GM21529 (cell line): ENCODE measurements around the gene LGALS3BP.
"Not testable (repeated sequence)": the region's sequence is repeated elsewhere in the genome, so short reads cannot be mapped to it uniquely, and the experiment has no call there.

Experiments
- ATAC-seq: cut with Tn5 transposase; IDR thresholded peaks from one replicate; pipeline ENCODE4 v1.9.1; 2021; ENCODE audit not compliant: unreplicated experiment

LGALS3BP gene, protein sequence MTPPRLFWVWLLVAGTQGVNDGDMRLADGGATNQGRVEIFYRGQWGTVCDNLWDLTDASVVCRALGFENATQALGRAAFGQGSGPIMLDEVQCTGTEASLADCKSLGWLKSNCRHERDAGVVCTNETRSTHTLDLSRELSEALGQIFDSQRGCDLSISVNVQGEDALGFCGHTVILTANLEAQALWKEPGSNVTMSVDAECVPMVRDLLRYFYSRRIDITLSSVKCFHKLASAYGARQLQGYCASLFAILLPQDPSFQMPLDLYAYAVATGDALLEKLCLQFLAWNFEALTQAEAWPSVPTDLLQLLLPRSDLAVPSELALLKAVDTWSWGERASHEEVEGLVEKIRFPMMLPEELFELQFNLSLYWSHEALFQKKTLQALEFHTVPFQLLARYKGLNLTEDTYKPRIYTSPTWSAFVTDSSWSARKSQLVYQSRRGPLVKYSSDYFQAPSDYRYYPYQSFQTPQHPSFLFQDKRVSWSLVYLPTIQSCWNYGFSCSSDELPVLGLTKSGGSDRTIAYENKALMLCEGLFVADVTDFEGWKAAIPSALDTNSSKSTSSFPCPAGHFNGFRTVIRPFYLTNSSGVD

DNA sequence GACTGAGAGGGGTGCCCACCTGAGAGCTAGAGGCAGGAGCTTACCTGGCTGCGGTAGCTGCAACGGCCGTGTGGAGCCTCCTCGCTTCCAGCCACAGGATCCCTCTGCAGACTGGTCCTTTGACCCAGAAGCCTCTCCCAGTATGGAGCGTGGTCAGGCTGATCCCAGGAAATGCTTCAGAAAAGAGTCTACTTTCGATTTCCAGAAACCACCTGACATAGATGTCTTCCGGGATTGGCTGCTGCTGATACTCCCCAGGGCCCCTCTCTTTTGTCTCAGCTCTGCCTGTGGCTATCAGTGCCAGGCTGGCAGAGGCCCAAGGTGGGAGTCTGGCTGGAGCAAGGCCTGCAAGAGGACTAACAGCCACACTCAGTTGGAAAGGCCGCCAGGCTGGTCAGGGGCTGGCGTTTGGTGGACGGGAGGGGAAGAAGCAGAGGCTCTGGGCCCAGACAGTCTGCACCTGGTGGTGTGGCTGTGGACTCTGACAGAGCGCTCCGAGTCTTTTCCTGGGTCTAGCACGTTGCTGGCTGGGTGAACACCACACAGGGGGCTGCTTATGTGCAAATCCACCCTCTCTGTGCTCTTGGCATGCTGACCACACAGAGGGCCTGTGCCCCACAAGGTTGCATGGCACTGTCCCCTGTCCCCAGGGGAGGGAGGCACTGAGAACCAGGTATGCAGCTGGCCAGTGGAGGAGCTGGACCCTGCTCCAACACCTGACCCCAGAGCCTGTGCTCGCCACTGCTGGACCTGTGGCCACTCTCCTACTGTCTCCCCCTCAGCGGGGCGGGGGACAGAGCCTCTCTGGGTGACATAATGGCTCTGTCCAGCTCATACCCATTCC is at the start of gene LGALS3BP:
LGALS3BP (minus strand) TSS at position 144 of the 844 bp plus-strand sequence. CDS start 2,732 bp downstream, outside the sequence.
- no peak for ATAC-seq

DNA sequence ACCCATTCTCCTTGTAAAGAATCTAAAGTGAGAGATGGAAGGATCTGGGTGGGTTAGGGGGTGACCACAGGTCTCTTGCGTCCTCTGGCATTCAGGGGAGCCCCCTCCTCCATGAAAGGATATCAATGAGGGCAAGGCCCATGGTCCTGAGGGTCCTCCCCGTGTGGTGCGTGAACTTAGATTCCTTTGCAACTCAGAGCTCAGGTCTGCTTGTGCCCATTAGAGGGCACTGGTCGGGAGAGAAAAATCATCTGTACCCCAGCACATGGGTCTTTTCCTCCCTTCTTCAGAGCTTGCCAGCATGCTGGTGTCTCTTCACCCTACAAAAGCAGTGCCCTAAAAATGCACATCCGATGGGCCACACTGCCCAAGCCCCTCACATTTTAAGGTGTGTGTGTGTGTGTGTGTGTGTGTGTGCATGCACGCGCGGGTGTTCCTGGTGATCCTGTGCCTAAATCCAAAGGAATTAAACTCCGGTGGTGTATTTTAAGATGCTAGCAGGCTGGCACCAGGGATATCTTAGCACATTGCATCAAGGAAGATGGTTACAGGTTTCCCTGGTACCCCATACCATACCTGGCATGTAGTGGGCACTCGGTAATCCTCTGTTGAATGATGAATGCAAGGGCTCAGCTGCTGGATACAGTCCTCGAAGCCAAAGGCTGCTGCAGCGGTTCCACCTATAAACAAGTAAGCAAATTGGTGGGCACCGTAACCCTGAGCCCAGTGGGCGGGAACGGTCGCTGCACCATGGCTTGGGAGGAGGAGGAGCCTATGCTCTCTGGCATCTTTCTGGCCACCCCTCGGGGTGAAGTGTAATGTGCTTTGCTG is 49.0 kb upstream of the LGALS3BP start:
- ATAC-seq: no peak

DNA sequence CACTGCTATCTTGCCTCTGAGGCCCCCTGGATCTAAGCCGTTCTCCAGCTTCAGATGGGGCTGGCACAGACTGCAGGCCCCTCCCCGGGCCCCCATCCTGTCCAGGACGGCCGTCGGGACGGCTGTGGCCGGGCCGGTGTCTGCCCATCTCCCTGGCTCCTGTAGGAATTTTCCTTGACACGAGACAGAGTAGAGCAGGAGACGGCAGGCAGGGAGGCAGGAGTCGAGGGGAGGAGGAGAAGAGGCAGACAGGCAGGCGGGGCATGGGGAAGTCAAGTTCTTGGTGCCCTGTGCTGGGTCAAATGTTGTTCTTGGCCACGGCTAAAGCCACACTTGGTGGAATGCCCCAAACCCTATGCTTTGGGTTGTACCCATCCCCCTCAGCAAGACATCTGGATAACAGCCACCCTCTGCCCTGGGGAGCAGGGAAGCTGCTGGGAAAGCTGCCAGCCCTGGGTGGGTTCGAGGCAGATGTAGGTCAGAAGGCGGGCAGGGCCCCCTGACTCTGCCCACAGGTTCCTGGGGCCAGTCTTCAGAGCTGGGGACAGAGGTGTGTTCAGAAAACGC is 48.3 kb upstream of the LGALS3BP start:
- no peak for ATAC-seq

DNA sequence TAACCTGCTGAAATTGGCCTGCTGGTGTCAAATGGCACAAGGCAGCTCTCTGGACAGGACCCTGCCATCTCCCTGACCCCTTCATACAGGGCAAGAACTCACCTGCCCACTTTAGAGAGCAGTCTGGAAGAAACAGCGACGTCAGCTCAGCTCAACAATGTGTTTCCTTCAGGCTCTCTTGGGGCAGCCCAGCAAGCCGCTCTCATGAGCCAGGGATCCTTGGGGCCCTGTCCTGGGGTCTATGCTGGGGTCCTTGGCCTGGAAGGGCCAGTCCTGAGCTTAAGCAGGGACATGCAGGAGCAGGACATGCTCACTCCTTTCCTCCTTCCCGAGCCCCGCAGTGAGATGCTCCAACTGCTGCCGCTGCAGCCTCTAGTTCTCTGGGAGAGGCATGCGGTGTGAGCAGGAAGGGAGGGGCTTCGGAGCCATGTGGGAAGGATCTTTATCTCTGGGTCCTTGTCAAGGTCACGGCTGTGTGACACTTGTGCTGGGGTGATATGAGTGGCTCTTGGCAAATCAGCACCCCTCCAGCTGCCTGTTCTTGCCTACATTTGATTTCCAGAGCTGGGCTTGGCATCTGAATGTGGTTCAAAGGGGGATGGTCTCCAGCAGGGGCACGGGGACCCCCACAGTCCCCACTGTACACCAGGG is 47.7 kb upstream of the LGALS3BP start:
- ATAC-seq: no peak

DNA sequence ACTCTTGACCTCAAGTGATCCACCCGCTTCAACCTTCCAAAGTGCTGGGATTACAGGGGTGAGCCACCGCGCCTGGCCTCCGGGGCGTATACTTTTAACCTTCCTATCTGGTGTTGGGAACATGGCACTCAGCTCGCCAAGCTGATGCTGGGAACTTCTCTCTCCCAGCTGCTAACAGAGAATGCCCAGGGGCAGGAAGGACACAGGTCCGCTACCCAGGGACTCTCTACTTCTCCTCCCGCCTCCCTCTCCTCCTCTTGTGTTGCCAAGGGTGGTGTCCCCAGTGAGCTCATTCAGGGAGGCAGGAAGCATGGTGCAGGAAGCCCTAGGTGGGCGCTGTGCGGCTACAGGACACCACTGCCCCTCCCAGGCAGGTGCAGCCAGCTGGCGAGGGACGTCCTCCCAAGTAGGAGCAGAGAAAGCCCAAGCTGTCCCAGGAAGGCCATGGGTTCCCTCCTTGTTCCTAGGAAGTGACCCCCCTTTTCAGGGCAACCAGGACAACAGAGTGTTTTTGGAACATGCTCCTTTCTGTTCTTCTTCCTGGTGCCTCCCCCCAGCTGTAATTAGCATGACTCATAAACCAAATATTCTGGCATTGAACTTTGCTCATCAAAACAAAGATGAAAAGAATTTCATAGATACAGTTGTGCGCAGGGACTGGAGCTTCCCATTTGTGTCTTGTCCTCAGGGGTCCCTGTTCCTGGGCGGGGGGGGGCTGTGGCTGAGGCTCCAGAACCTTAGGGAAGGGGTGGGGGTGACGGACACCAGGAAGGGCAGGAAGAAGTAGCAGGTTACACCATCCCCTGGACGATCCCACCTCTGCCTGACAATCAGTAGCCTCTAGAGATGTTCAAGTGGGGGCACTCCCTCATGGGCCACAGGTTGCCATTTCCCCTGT is 46.9 kb upstream of the LGALS3BP start:
- ATAC-seq: no peak

DNA sequence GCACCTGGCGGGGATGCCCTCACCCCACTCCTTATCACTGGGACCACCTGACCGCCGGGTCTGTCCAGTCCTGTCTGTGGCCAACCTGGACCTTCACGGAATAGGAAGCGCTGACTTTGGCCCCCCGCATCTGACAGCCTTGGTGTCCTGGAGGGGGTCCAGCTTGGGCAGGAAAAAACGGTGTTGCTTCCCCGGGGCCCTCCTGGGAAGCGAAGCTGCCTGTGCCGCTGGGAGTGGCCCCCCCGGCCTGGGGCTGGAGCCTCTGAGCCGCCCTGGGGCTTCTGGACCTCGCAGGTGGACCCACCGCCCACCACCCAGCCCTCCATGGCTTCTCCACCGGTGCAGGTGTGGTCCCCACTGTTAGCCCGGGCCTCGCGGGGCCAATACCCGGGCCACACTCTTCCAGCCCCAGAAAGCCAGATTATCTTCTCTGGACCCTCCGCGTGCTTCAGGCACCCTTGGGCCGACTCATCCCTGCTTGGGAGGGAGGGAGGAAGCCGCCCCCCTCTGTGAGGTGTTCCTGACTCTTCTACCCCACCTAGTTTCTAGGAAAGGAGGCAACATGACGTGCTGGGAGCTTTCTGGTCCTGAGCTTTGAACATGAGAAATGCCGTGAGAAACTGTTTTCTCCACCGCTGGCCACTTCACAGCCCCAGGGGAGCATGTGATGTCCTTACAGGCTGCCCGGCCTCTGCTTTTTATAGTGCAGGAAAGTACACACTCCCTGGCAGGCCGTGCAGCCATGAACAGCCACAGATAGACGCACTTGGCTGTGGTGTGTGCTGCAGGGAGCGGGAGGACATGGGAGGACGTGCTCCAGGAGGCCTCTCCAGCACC is 45.4 kb upstream of the LGALS3BP start:
- no peak for ATAC-seq

DNA sequence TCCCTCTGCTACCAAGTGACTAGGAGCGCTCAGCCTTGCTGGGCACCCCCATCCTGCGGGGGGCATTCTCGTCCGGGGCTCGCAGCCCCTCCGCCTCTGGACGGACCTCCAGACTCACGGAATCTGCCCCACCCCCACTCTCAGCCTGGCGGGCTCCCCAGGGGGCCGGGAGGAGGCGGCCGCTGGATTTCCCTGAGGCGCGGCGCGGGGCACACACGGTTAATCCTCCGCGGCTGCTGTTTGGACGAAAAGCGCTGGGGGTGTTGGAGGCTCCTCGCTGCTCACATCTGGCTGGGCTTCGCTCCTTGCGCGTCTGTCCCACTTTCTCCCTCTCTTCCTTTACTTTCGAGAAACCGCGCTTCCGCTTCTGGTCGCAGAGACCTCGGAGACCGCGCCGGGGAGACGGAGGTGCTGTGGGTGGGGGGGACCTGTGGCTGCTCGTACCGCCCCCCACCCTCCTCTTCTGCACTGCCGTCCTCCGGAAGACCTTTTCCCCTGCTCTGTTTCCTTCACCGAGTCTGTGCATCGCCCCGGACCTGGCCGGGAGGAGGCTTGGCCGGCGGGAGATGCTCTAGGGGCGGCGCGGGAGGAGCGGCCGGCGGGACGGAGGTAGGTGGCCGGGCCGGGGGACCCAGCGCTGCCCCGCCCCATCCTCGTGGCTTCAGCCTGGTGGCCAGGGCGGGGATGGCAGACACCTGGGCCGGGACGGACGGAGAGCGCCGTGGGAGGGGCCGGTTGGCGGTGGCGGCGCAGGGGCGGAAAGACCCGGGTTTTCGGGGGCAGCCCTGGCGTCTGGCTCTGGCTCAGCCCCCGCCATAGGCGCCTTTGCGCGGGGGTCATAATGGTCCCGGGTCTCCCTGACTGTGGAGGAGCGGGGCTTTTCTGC is 44.4 kb upstream of the LGALS3BP start, which contains the start of gene C1QTNF1:
C1QTNF1 (plus strand) TSS at position 284 of the 886 bp plus-strand sequence. CDS start 19,800 bp downstream, outside the sequence.
- no peak for ATAC-seq

DNA sequence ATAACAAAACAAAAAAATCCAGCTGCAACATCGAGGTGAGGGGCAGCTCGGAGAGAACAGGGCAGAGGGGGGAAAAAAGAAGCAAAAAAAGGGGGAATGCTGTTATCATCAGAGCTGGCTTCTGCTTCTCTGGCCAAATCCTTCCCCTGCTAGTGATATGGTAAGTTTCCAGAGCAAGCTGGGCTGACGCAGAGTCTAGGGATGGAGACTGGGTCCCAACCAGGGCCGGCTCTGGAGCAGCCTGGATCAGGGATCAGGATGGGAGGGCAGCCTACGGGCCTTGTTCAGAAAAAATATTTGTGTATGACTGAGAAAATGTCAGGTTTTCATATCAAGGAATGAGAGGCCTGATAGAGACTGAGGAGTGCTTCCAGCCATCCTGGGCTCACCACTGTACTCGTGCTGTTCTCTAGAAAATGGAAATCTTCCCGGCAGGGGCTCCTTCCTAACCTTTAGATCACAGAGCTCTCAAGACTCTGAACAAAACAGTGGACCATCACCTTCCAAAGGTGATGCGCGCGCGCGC is 43.5 kb upstream of the LGALS3BP start:
- ATAC-seq: no peak

DNA sequence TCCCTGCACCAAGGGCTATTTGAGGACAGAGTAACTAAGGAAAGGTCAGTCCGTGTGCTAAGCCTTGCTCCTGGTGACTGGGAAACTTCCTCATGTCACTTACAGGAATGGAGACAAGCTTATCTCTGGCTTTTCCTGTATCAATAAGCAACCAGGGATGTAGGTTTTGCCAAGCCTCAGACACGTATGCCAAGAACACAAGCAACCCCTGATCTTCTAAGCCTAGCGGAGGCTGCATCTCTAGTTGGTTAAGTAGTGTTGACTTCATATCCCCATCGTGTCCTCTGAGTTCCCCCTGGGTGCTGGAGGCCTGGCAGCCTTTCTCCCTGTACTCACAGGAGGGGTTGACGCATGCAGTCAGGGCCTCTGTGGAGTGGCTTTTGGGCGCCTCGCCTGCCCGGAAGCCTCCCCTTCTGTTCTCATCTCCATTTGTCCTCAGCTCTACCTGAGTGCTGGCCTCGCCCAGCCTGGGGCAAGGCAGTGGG is 42.8 kb upstream of the LGALS3BP start:
- ATAC-seq: no peak

DNA sequence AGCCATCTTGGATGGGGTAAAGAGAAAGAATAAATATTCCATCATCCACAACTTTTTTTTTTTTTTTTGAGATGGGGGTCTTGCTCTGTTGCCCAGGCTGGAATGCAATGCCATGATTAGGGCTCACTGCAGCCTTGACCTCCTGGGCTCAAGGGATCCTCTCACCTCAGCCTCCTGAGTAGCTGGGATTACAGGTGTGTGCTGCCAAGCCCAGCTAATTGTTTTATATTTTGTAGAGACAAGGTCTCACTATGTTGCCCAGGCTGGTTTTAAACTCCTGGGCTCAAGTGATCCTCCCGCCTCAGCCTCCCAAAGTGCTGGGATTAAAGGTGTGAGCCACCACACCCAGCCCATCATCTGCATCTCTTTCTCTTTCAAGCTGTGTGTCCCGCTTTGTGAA is 42.2 kb upstream of the LGALS3BP start:
- not testable (repeated sequence) for ATAC-seq

DNA sequence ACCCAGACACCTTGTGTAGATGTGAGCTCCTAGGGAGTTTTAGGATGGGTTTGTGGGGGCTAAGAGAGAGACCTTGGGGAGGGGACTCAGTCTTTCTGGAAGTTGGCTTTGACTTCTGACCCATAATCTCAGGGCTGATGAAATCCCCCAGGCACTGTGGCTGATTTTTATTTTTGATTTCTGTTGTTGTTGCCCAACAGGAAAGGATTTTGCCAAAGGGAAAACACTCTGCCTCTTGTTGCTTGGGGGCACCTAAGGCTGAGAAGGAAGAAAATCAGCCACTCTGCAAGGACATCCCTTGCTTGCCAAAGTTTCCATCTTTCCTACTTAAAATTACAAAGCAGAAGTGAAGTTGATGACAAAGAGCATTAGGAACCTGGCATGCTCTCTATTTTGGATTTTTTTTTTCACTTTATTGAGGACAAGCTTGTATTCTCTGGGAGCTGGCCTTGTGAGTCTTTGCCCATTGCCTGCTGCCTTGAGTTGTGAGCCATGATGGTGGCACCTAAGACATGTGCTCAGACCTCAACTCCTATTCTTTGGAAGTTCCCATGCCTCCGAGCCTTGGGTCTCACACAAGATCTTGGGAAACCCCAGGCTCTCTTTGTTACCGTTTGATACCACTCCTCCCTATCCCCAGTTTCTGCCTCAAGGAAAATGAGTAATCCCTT is 41.0 kb upstream of the LGALS3BP start:
- ATAC-seq: no peak

DNA sequence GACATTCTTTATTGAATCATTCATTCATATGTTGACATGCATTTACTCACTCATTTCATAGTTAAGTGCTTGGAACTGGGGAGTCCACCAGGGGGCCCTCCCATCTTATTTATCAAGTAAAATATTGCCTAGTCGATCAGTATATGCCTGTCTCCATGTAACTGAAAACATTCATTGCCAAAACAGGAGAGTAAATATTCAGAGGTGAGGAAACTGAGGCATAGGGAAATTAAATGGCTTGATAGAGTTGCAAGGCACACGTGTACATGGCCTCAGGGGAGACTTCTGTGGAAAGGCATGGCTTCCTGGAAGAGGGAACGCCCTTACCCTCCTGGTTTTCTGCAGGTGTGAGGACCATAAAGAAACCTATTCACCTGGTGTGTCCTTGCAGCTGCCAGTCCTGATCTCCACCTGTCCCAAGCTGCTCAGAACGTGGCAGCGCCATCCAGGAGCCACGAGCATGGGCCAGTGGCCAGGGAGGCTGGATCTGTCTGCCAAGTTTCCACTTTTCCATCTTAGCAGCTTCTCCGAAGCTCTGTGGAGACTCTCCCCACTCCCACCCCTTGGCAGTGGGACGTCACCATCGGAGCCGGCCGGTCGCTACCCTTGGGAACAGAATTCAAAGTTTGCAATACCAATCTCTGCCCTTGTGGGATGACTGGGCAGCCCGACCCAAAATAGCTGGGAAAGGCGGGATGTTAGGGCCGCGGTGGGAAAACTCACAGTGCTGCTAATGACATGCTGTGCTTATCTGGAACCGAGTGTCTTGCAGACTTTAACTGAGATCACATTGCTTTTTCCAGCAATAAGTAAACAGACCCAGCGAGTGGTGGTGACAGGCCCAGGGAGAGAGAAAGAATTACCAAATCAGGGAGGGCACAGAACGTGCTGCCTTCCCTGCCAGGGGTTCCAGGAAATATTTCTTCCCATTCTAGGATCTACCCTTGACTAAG is 40.2 kb upstream of the LGALS3BP start:
- ATAC-seq: no peak

DNA sequence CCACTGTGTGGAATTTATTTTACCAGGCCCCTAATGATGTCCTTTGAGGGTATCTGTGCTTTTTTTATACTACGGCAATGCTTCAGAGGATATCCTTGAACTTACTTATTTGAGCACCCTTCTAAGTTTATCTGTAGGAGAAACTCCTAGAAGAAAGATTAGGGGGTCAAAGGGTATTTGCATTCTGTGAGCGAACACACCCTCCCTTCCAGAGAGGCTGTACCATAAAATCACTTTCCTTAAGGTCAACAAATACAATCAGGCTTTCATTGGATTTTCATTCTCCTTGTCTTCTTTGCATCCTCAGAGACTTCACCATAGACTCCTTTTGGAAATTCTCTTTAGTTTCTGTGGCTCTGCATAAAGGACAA is 39.5 kb upstream of the LGALS3BP start:
- no peak for ATAC-seq

DNA sequence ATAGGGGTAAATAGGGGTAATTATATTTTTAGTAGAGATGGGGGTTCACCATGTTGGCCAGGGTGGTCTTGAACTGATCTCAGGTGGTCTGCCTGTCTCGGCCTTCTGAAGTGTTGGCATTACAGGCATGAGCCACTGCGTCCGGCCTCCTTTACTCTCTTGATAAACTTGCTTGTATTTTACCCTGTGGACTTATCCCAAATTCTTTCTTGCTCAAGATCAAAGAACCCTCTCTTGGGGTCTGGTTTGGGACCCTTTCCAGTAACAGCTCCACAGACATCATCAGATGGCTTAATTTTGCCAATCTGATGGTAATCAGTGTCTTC is 38.6 kb upstream of the LGALS3BP start:
- ATAC-seq: no peak
